ENCODE results near the gene ESPL1.
"Not testable (repeated sequence)": the region's sequence is repeated elsewhere in the genome, so short reads cannot be mapped to it uniquely, and the experiment has no call there.

ESPL1 gene

GRCh38 chr12:53289891-53290290, 21.8 kb downstream of the ESPL1 start:
- H3K36me3 ChIP-seq (ENCODE audit: control insufficient read depth, insufficient read depth, low read length) = peaks cover 77% of the 10 kb centered on the region
- no peaks in the 10 kb centered on the region for H3K4me1 ChIP-seq (ENCODE audit: control insufficient read depth, insufficient read depth, low read length)
- H3K9me3 ChIP-seq (ENCODE audit: control insufficient read depth, insufficient read depth, low read length) = no peaks in the 10 kb centered on the region
- H3K4me3 ChIP-seq (ENCODE audit: low read depth, low read length) = no peak overlapping the region
- no peak overlapping the region for H3K9ac ChIP-seq (ENCODE audit: low read depth, low read length)
- no peak overlapping the region for H3K27ac ChIP-seq (ENCODE audit: low read depth, low read length)
- no peaks in the 10 kb centered on the region for H3K27me3 ChIP-seq (ENCODE audit: control insufficient read depth, insufficient read depth, low read length)

- Histone ChIP-seq H3K36me3 (ENCODE audit: control insufficient read depth, insufficient read depth, low read length) (peaks cover 72% of the 10 kb centered on the region), H3K27ac (ENCODE audit: low read depth, low read length) (no peak overlapping the region), H3K4me1 (ENCODE audit: control insufficient read depth, insufficient read depth, low read length) (0 out of 2 replicates have a peak, but pooled peaks cover 2% of the 10 kb centered on the region), H3K9me3 (ENCODE audit: control insufficient read depth, insufficient read depth, low read length) (no peaks in the 10 kb centered on the region), H3K9ac (ENCODE audit: low read depth, low read length) (no peak overlapping the region), H3K27me3 (ENCODE audit: control insufficient read depth, insufficient read depth, low read length) (no peaks in the 10 kb centered on the region), H3K4me3 (ENCODE audit: low read depth, low read length) (no peak overlapping the region)
Observed at GRCh38 chr12:53290661-53291060, 22.6 kb downstream of the ESPL1 start.

- Histone ChIP-seq H3K27ac (ENCODE audit: low read depth, low read length) (no peak overlapping the region), H3K4me1 (ENCODE audit: control insufficient read depth, insufficient read depth, low read length) (0 out of 2 replicates have a peak, but pooled peaks cover 2% of the 10 kb centered on the region), H3K36me3 (ENCODE audit: control insufficient read depth, insufficient read depth, low read length) (peaks cover 66% of the 10 kb centered on the region), H3K27me3 (ENCODE audit: control insufficient read depth, insufficient read depth, low read length) (no peaks in the 10 kb centered on the region), H3K9ac (ENCODE audit: low read depth, low read length) (no peak overlapping the region), H3K4me3 (ENCODE audit: low read depth, low read length) (no peak overlapping the region), H3K9me3 (ENCODE audit: control insufficient read depth, insufficient read depth, low read length) (no peaks in the 10 kb centered on the region)
Observed at GRCh38 chr12:53292426-53292825, 24.3 kb downstream of the ESPL1 start.

- Histone ChIP-seq H3K9ac (ENCODE audit: low read depth, low read length) (peak within 1 kb of the TSS; percentile 81), H3K4me3 (ENCODE audit: low read depth, low read length) (peak within 1 kb of the TSS; percentile 98), H3K4me1 (ENCODE audit: control insufficient read depth, insufficient read depth, low read length) (peaks cover 8% of the 10 kb centered on the region), H3K36me3 (ENCODE audit: control insufficient read depth, insufficient read depth, low read length) (peaks cover 54% of the 10 kb centered on the region), H3K9me3 (ENCODE audit: control insufficient read depth, insufficient read depth, low read length) (no peaks in the 10 kb centered on the region), H3K27me3 (ENCODE audit: control insufficient read depth, insufficient read depth, low read length) (no peaks in the 10 kb centered on the region), H3K27ac (ENCODE audit: low read depth, low read length) (peak within 1 kb of the TSS; percentile 81)
Observed at GRCh38 chr12:53295070-53295890, 27.2 kb downstream of the ESPL1 start, which contains the start of gene PFDN5. PFDN5 (plus strand) TSS chr12:53295542; CDS start chr12:53295568, 26 bp downstream.

- H3K36me3 ChIP-seq (ENCODE audit: control insufficient read depth, insufficient read depth, low read length) = peaks cover 48% of the 10 kb centered on the region
Observed at GRCh38 chr12:53295891-53296219, 27.8 kb downstream of the ESPL1 start.

GRCh38 chr12:53297106-53297505, 29.0 kb downstream of the ESPL1 start:
- Histone ChIP-seq H3K36me3 (ENCODE audit: control insufficient read depth, insufficient read depth, low read length) (peaks cover 51% of the 10 kb centered on the region), H3K4me1 (ENCODE audit: control insufficient read depth, insufficient read depth, low read length) (peaks cover 12% of the 10 kb centered on the region)
- not testable (repeated sequence) for H3K27me3 ChIP-seq (ENCODE audit: control insufficient read depth, insufficient read depth, low read length); H3K27ac ChIP-seq (ENCODE audit: low read depth, low read length); H3K9ac ChIP-seq (ENCODE audit: low read depth, low read length); H3K9me3 ChIP-seq (ENCODE audit: control insufficient read depth, insufficient read depth, low read length); H3K4me3 ChIP-seq (ENCODE audit: low read depth, low read length)

More at GRCh38 chr12:53295891-53296219, 27.8 kb downstream of the ESPL1 start:
- peak overlapping the region; percentile 98 for H3K4me3 ChIP-seq (ENCODE audit: low read depth, low read length)
- H3K9me3 ChIP-seq (ENCODE audit: control insufficient read depth, insufficient read depth, low read length) = no peaks in the 10 kb centered on the region
- peak overlapping the region; percentile 81 for H3K9ac ChIP-seq (ENCODE audit: low read depth, low read length)
- no peaks in the 10 kb centered on the region for H3K27me3 ChIP-seq (ENCODE audit: control insufficient read depth, insufficient read depth, low read length)
- peak overlapping the region; percentile 81 for H3K27ac ChIP-seq (ENCODE audit: low read depth, low read length)
- H3K4me1 ChIP-seq (ENCODE audit: control insufficient read depth, insufficient read depth, low read length) = peaks cover 12% of the 10 kb centered on the region

GRCh38 chr12:53298164-53298563, 30.1 kb downstream of the ESPL1 start:
- Histone ChIP-seq H3K9ac (ENCODE audit: low read depth, low read length) (no peak overlapping the region), H3K36me3 (ENCODE audit: control insufficient read depth, insufficient read depth, low read length) (peaks cover 51% of the 10 kb centered on the region), H3K27ac (ENCODE audit: low read depth, low read length) (no peak overlapping the region), H3K4me1 (ENCODE audit: control insufficient read depth, insufficient read depth, low read length) (peaks cover 12% of the 10 kb centered on the region), H3K4me3 (ENCODE audit: low read depth, low read length) (no peak overlapping the region), H3K27me3 (ENCODE audit: control insufficient read depth, insufficient read depth, low read length) (no peaks in the 10 kb centered on the region), H3K9me3 (ENCODE audit: control insufficient read depth, insufficient read depth, low read length) (no peaks in the 10 kb centered on the region)

- H3K9ac ChIP-seq (ENCODE audit: low read depth, low read length) = no peak overlapping the region
- peaks cover 12% of the 10 kb centered on the region for H3K4me1 ChIP-seq (ENCODE audit: control insufficient read depth, insufficient read depth, low read length)
- H3K36me3 ChIP-seq (ENCODE audit: control insufficient read depth, insufficient read depth, low read length) = peaks cover 49% of the 10 kb centered on the region
- H3K9me3 ChIP-seq (ENCODE audit: control insufficient read depth, insufficient read depth, low read length) = no peaks in the 10 kb centered on the region
- no peaks in the 10 kb centered on the region for H3K27me3 ChIP-seq (ENCODE audit: control insufficient read depth, insufficient read depth, low read length)
- H3K4me3 ChIP-seq (ENCODE audit: low read depth, low read length) = peak overlapping the region; percentile 82; the same call in 1 of the 2 replicates
- peak overlapping the region; percentile 87 for H3K27ac ChIP-seq (ENCODE audit: low read depth, low read length)
Observed at GRCh38 chr12:53299101-53299453, 31.0 kb downstream of the ESPL1 start.

GRCh38 chr12:53299454-53300180, 31.5 kb downstream of the ESPL1 start, which contains the start of gene MYG1:
MYG1 (plus strand) TSS chr12:53299695; CDS start chr12:53299738, 43 bp downstream.
- peaks cover 12% of the 10 kb centered on the region for H3K4me1 ChIP-seq (ENCODE audit: control insufficient read depth, insufficient read depth, low read length)
- H3K9me3 ChIP-seq (ENCODE audit: control insufficient read depth, insufficient read depth, low read length) = no peaks in the 10 kb centered on the region
- H3K36me3 ChIP-seq (ENCODE audit: control insufficient read depth, insufficient read depth, low read length) = peaks cover 47% of the 10 kb centered on the region
- peak within 1 kb of the TSS; percentile 87 for H3K27ac ChIP-seq (ENCODE audit: low read depth, low read length)
- peak within 1 kb of the TSS; percentile 65 for H3K9ac ChIP-seq (ENCODE audit: low read depth, low read length)
- peak within 1 kb of the TSS; percentile 82 for H3K4me3 ChIP-seq (ENCODE audit: low read depth, low read length)
- H3K27me3 ChIP-seq (ENCODE audit: control insufficient read depth, insufficient read depth, low read length) = no peaks in the 10 kb centered on the region

- Histone ChIP-seq H3K9me3 (ENCODE audit: control insufficient read depth, insufficient read depth, low read length) (no peaks in the 10 kb centered on the region), H3K4me3 (ENCODE audit: low read depth, low read length) (peak overlapping the region; percentile 82), H3K9ac (ENCODE audit: low read depth, low read length) (peak overlapping the region; percentile 65), H3K36me3 (ENCODE audit: control insufficient read depth, insufficient read depth, low read length) (peaks cover 49% of the 10 kb centered on the region), H3K27me3 (ENCODE audit: control insufficient read depth, insufficient read depth, low read length) (no peaks in the 10 kb centered on the region), H3K4me1 (ENCODE audit: control insufficient read depth, insufficient read depth, low read length) (peaks cover 10% of the 10 kb centered on the region), H3K27ac (ENCODE audit: low read depth, low read length) (peak overlapping the region; percentile 87)
Observed at GRCh38 chr12:53300187-53300586, 32.1 kb downstream of the ESPL1 start.

- H3K9ac ChIP-seq (ENCODE audit: low read depth, low read length) = no peak overlapping the region
- H3K4me1 ChIP-seq (ENCODE audit: control insufficient read depth, insufficient read depth, low read length) = peaks cover 10% of the 10 kb centered on the region
- H3K27me3 ChIP-seq (ENCODE audit: control insufficient read depth, insufficient read depth, low read length) = no peaks in the 10 kb centered on the region
- H3K9me3 ChIP-seq (ENCODE audit: control insufficient read depth, insufficient read depth, low read length) = no peaks in the 10 kb centered on the region
- peaks cover 65% of the 10 kb centered on the region for H3K36me3 ChIP-seq (ENCODE audit: control insufficient read depth, insufficient read depth, low read length)
- H3K27ac ChIP-seq (ENCODE audit: low read depth, low read length) = no peak overlapping the region
- no peak overlapping the region for H3K4me3 ChIP-seq (ENCODE audit: low read depth, low read length)
Observed at GRCh38 chr12:53302903-53303302, 34.8 kb downstream of the ESPL1 start.

All from HUES48 (cell line).